ENCODE data around the gene BEND3.
"Not testable (repeated sequence)": the region's sequence is repeated elsewhere in the genome, so short reads cannot be mapped to it uniquely, and the experiment has no call there.

Gene BEND3

GRCh38 chr6:107021446-107022185 is 93.7 kb downstream of the BEND3 start:
- no peaks in the 10 kb centered on the region for H3K9me3 ChIP-seq (ENCODE audit: control insufficient read depth, insufficient read depth, low read length)
- no peaks in the 10 kb centered on the region for H3K36me3 ChIP-seq (ENCODE audit: control insufficient read depth, insufficient read depth, low read length)
- H3K9ac ChIP-seq (ENCODE audit: low read depth, low read length) = no peak overlapping the region
- H3K4me3 ChIP-seq (ENCODE audit: low read depth, low read length) = no peak overlapping the region
- no peak overlapping the region for H3K27ac ChIP-seq (ENCODE audit: low read depth, low read length)
- no peaks in the 10 kb centered on the region for H3K27me3 ChIP-seq (ENCODE audit: control insufficient read depth, insufficient read depth, low read length)
- no peaks in the 10 kb centered on the region for H3K4me1 ChIP-seq (ENCODE audit: control insufficient read depth, insufficient read depth, low read length)

GRCh38 chr6:107020239-107020638 is 95.1 kb downstream of the BEND3 start:
- H3K4me3 ChIP-seq (ENCODE audit: low read depth, low read length) = no peak overlapping the region
- H3K36me3 ChIP-seq (ENCODE audit: control insufficient read depth, insufficient read depth, low read length) = no peaks in the 10 kb centered on the region
- H3K4me1 ChIP-seq (ENCODE audit: control insufficient read depth, insufficient read depth, low read length) = no peaks in the 10 kb centered on the region
- no peak overlapping the region for H3K9ac ChIP-seq (ENCODE audit: low read depth, low read length)
- no peaks in the 10 kb centered on the region for H3K9me3 ChIP-seq (ENCODE audit: control insufficient read depth, insufficient read depth, low read length)
- no peak overlapping the region for H3K27ac ChIP-seq (ENCODE audit: low read depth, low read length)
- H3K27me3 ChIP-seq (ENCODE audit: control insufficient read depth, insufficient read depth, low read length) = no peaks in the 10 kb centered on the region

GRCh38 chr6:107019628-107020027 is 95.7 kb downstream of the BEND3 start:
- H3K9ac ChIP-seq (ENCODE audit: low read depth, low read length); H3K27ac ChIP-seq (ENCODE audit: low read depth, low read length); H3K4me3 ChIP-seq (ENCODE audit: low read depth, low read length); H3K9me3 ChIP-seq (ENCODE audit: control insufficient read depth, insufficient read depth, low read length); H3K4me1 ChIP-seq (ENCODE audit: control insufficient read depth, insufficient read depth, low read length); H3K36me3 ChIP-seq (ENCODE audit: control insufficient read depth, insufficient read depth, low read length); H3K27me3 ChIP-seq (ENCODE audit: control insufficient read depth, insufficient read depth, low read length): not testable (repeated sequence)

GRCh38 chr6:107019047-107019446 is 96.3 kb downstream of the BEND3 start:
- no peaks in the 10 kb centered on the region for H3K36me3 ChIP-seq (ENCODE audit: control insufficient read depth, insufficient read depth, low read length)
- H3K27ac ChIP-seq (ENCODE audit: low read depth, low read length) = no peak overlapping the region
- H3K4me1 ChIP-seq (ENCODE audit: control insufficient read depth, insufficient read depth, low read length) = no peaks in the 10 kb centered on the region
- no peaks in the 10 kb centered on the region for H3K27me3 ChIP-seq (ENCODE audit: control insufficient read depth, insufficient read depth, low read length)
- no peak overlapping the region for H3K9ac ChIP-seq (ENCODE audit: low read depth, low read length)
- no peaks in the 10 kb centered on the region for H3K9me3 ChIP-seq (ENCODE audit: control insufficient read depth, insufficient read depth, low read length)
- no peak overlapping the region for H3K4me3 ChIP-seq (ENCODE audit: low read depth, low read length)
